Progenitor cell of endocrine pancreas (in vitro differentiated cells): Measurements from ENCODE around the gene THOC1. TPM values are rescaled to one million over a fixed set of nuclear protein-coding genes. Genes with fewer than 3 reads are reported as not detected.

Source experiments
- DNase-seq: peaks from one replicate; pipeline ENCODE4 v3.0.0; 2021; ENCODE audit warnings: low spot score; ENCODE audit not compliant: unreplicated experiment
- H3K27ac Mint-ChIP-seq: 2 replicates; pipeline ENCODE4 v1.8.0; 2021; ENCODE audit warnings: mild to moderate bottlenecking, moderate library complexity, mixed read lengths
- H3K27me3 Mint-ChIP-seq: 2 replicates; pipeline ENCODE4 v1.8.0; 2021; ENCODE audit warnings: mixed read lengths
- H3K36me3 Mint-ChIP-seq: 2 replicates; pipeline ENCODE4 v1.8.0; 2022; ENCODE audit warnings: mixed read lengths; ENCODE audit not compliant: insufficient read depth
- H3K4me1 Mint-ChIP-seq: 2 replicates; pipeline ENCODE4 v1.8.0; 2021; ENCODE audit warnings: low read depth, mixed read lengths
- H3K4me3 Mint-ChIP-seq: 2 replicates; pipeline ENCODE4 v1.8.0; 2021; ENCODE audit warnings: low read depth, mild to moderate bottlenecking, moderate library complexity, mixed read lengths
- H3K9me3 Mint-ChIP-seq: 2 replicates; pipeline ENCODE4 v1.8.0; 2021; ENCODE audit warnings: low read depth, mixed read lengths
- CTCF ChIP-seq: fragments of 200-600 bp; sonication (generic); IDR thresholded peaks from one replicate; pipeline ENCODE4 v1.5.0; 2021; ENCODE audit warnings: antibody characterized with exemption, mild to moderate bottlenecking; ENCODE audit not compliant: unreplicated experiment
- total RNA-seq: library from RNA; stranded (reverse); gene quantifications from 2 replicates; pipeline ENCODE4 v1.2.1, GENCODE V29; 2021

THOC1 gene
- total RNA-seq, 1 donor from 2014 or later = 102 TPM

- Mint-ChIP-seq H3K27ac (no peak overlapping the region), H3K4me1 (peaks cover 1% of the 10 kb centered on the region), H3K36me3 (peaks cover 24% of the 10 kb centered on the region), H3K9me3 (no peaks in the 10 kb centered on the region), H3K27me3 (no peaks in the 10 kb centered on the region), H3K4me3 (no peak overlapping the region)
- TF ChIP-seq CTCF = no peak
- DNase-seq = no peak
Measured at GRCh38 chr18:195651-196050, 72.2 kb downstream of the THOC1 start.

- no peak for DNase-seq
- peaks cover 10% of the 10 kb centered on the region for H3K4me1 Mint-ChIP-seq
- no peak overlapping the region for H3K27ac Mint-ChIP-seq
- H3K27me3 Mint-ChIP-seq = no peaks in the 10 kb centered on the region
- no peaks in the 10 kb centered on the region for H3K9me3 Mint-ChIP-seq
- no peak overlapping the region for H3K4me3 Mint-ChIP-seq
- H3K36me3 Mint-ChIP-seq = peaks cover 18% of the 10 kb centered on the region
- no peak for TF ChIP-seq CTCF
Measured at GRCh38 chr18:192801-193200, 75.0 kb downstream of the THOC1 start.

GRCh38 chr18:191725-192124, 76.1 kb downstream of the THOC1 start:
- no peak overlapping the region for H3K4me3 Mint-ChIP-seq
- no peaks in the 10 kb centered on the region for H3K9me3 Mint-ChIP-seq
- no peak for DNase-seq
- H3K27ac Mint-ChIP-seq = no peak overlapping the region
- no peaks in the 10 kb centered on the region for H3K27me3 Mint-ChIP-seq
- peaks cover 12% of the 10 kb centered on the region for H3K4me1 Mint-ChIP-seq
- no peak for TF ChIP-seq CTCF
- peaks cover 13% of the 10 kb centered on the region for H3K36me3 Mint-ChIP-seq

- no peak for DNase-seq
- Mint-ChIP-seq H3K9me3 (no peaks in the 10 kb centered on the region), H3K4me1 (peaks cover 12% of the 10 kb centered on the region), H3K27me3 (no peaks in the 10 kb centered on the region), H3K36me3 (peaks cover 7% of the 10 kb centered on the region), H3K4me3 (no peak overlapping the region), H3K27ac (no peak overlapping the region)
- no peak for TF ChIP-seq CTCF
Measured at GRCh38 chr18:189254-189653, 78.6 kb downstream of the THOC1 start.

- Mint-ChIP-seq H3K36me3 (peaks cover 8% of the 10 kb centered on the region), H3K4me3 (no peak overlapping the region), H3K27ac (no peak overlapping the region), H3K27me3 (no peaks in the 10 kb centered on the region), H3K4me1 (peaks cover 6% of the 10 kb centered on the region), H3K9me3 (no peaks in the 10 kb centered on the region)
- TF ChIP-seq CTCF = no peak
- no peak for DNase-seq
Measured at GRCh38 chr18:183769-184168, 84.1 kb downstream of the THOC1 start.
